ENCODE results near the gene DR1. TPM values are rescaled to one million over a fixed set of nuclear protein-coding genes. Genes with fewer than 3 reads are reported as not detected.

Gene DR1
- total RNA-seq, 1 donor from 2014 or later, result 78.3 TPM

GRCh38 chr1:93411000-93411399, 65.3 kb downstream of the DR1 start:
- Histone ChIP-seq H3K4me1 (no peaks in the 10 kb centered on the region), H3K27ac (no peak overlapping the region), H3K36me3 (no peaks in the 10 kb centered on the region), H3K4me3 (no peak overlapping the region), H3K4me2 (no peak overlapping the region), H3K27me3 (no peaks in the 10 kb centered on the region), H3F3A (ENCODE audit: low read depth) (no peaks in the 10 kb centered on the region), H4K20me1 (ENCODE audit: low read depth) (no peaks in the 10 kb centered on the region), H3K9ac (no peak overlapping the region), H3K79me2 (ENCODE audit: low read depth) (no peaks in the 10 kb centered on the region), H2AFZ (replicated peaks) (no peak overlapping the region), H3K9me3 (ENCODE audit: low read depth) (no peaks in the 10 kb centered on the region)
- H3K4me1 Mint-ChIP-seq, result no peaks in the 10 kb centered on the region
- DNase-seq (ENCODE audit: low spot score), result no peak
- H3K27ac Mint-ChIP-seq, result no peak overlapping the region
- H3K9me3 Mint-ChIP-seq, result peaks cover 15% of the 10 kb centered on the region
- H3K27me3 Mint-ChIP-seq (ENCODE audit: insufficient read depth, low read depth), result no peaks in the 10 kb centered on the region
- no peak overlapping the region for H3K4me3 Mint-ChIP-seq
- H3K36me3 Mint-ChIP-seq, result no peaks in the 10 kb centered on the region
- TF ChIP-seq EZH2phosphoT487 (IDR thresholded peaks at IDR 0.05) (no peak), CTCF (IDR thresholded peaks at IDR 0.05) (no peak), EZH2 (IDR thresholded peaks at IDR 0.05) (no peak)

GRCh38 chr1:93414749-93415148, 69.0 kb downstream of the DR1 start:
- H2AFZ ChIP-seq (replicated peaks), result no peak overlapping the region

GRCh38 chr1:93415296-93415695, 69.6 kb downstream of the DR1 start:
- H2AFZ ChIP-seq (replicated peaks), result no peak overlapping the region

More at GRCh38 chr1:93414749-93415148, 69.0 kb downstream of the DR1 start:
- DNase-seq (ENCODE audit: low spot score), result no peak
- Mint-ChIP-seq H3K36me3 (no peaks in the 10 kb centered on the region), H3K27me3 (ENCODE audit: insufficient read depth, low read depth) (no peaks in the 10 kb centered on the region), H3K4me1 (no peaks in the 10 kb centered on the region), H3K9me3 (peaks cover 1% of the 10 kb centered on the region), H3K4me3 (no peak overlapping the region), H3K27ac (no peak overlapping the region)
- H3K4me2 ChIP-seq, result no peak overlapping the region
- H3K9me3 ChIP-seq (ENCODE audit: low read depth), result no peaks in the 10 kb centered on the region
- no peaks in the 10 kb centered on the region for H3K36me3 ChIP-seq
- no peaks in the 10 kb centered on the region for H3F3A ChIP-seq (ENCODE audit: low read depth)
- no peak for TF ChIP-seq EZH2phosphoT487 (IDR thresholded peaks at IDR 0.05)
- H3K27me3 ChIP-seq, result no peaks in the 10 kb centered on the region
- no peaks in the 10 kb centered on the region for H3K79me2 ChIP-seq (ENCODE audit: low read depth)
- no peak overlapping the region for H3K9ac ChIP-seq
- no peaks in the 10 kb centered on the region for H3K4me1 ChIP-seq
- H3K27ac ChIP-seq, result no peak overlapping the region
- no peak overlapping the region for H3K4me3 ChIP-seq
- H4K20me1 ChIP-seq (ENCODE audit: low read depth), result no peaks in the 10 kb centered on the region

More at GRCh38 chr1:93415296-93415695, 69.6 kb downstream of the DR1 start:
- H3K36me3 Mint-ChIP-seq, result no peaks in the 10 kb centered on the region
- H3K4me3 ChIP-seq, result no peak overlapping the region
- H3K27me3 ChIP-seq, result no peaks in the 10 kb centered on the region
- H3K79me2 ChIP-seq (ENCODE audit: low read depth), result no peaks in the 10 kb centered on the region
- H3K27ac Mint-ChIP-seq, result no peak overlapping the region
- no peaks in the 10 kb centered on the region for H3K9me3 ChIP-seq (ENCODE audit: low read depth)
- no peaks in the 10 kb centered on the region for H3K36me3 ChIP-seq
- H3K4me1 ChIP-seq, result no peaks in the 10 kb centered on the region
- H3K4me3 Mint-ChIP-seq, result no peak overlapping the region
- no peaks in the 10 kb centered on the region for H3K27me3 Mint-ChIP-seq (ENCODE audit: insufficient read depth, low read depth)
- H3K4me1 Mint-ChIP-seq, result no peaks in the 10 kb centered on the region
- H4K20me1 ChIP-seq (ENCODE audit: low read depth), result no peaks in the 10 kb centered on the region
- no peaks in the 10 kb centered on the region for H3K9me3 Mint-ChIP-seq
- no peak for TF ChIP-seq EZH2phosphoT487 (IDR thresholded peaks at IDR 0.05)
- TF ChIP-seq CTCF (IDR thresholded peaks at IDR 0.05), result no peak
- TF ChIP-seq EZH2 (IDR thresholded peaks at IDR 0.05), result no peak
- no peaks in the 10 kb centered on the region for H3F3A ChIP-seq (ENCODE audit: low read depth)
- H3K4me2 ChIP-seq, result no peak overlapping the region
- H3K9ac ChIP-seq, result no peak overlapping the region
- DNase-seq (ENCODE audit: low spot score), result no peak
- H3K27ac ChIP-seq, result no peak overlapping the region
